COR-L47 (cell line): Measurements from ENCODE around the gene WAPL.
"Not testable (repeated sequence)": the region's sequence is repeated elsewhere in the genome, so short reads cannot be mapped to it uniquely, and the experiment has no call there.

Experiments
- DNase-seq: peaks from one replicate; lab custom pipeline; 2025; lab: John Stamatoyannopoulos, UW

Gene WAPL

GRCh38 chr10:86389441-86390193 lies 132.0 kb downstream of the WAPL start:
- no peak for DNase-seq

GRCh38 chr10:86389109-86389440 lies 132.5 kb downstream of the WAPL start:
- not testable (repeated sequence) for DNase-seq

GRCh38 chr10:86388119-86388704 lies 133.4 kb downstream of the WAPL start:
- no peak for DNase-seq

GRCh38 chr10:86387178-86387794 lies 134.3 kb downstream of the WAPL start:
- DNase-seq, result no peak

GRCh38 chr10:86385806-86386205 lies 135.8 kb downstream of the WAPL start:
- DNase-seq, result no peak
